OCI-LY1 (cell line): ENCODE data around the gene NEK5.

Source experiments
- CTCF ChIP-seq: fragments of 200-600 bp; sonication (generic), shearing (Covaris generic); IDR thresholded peaks from 2 replicates; pipeline ENCODE4 v1.5.1; 2017; ENCODE audit warnings: mild to moderate bottlenecking, antibody characterized with exemption, low read length, moderate library complexity, mixed read lengths
- EZH2 ChIP-seq: fragments of 200-600 bp; sonication (generic), shearing (Covaris generic); IDR thresholded peaks from 2 replicates; pipeline ENCODE4 v1.8.0; 2017; ENCODE audit warnings: borderline replicate concordance, mixed run types, mild to moderate bottlenecking, antibody characterized with exemption, low read length, moderate library complexity, mixed read lengths

DNA sequence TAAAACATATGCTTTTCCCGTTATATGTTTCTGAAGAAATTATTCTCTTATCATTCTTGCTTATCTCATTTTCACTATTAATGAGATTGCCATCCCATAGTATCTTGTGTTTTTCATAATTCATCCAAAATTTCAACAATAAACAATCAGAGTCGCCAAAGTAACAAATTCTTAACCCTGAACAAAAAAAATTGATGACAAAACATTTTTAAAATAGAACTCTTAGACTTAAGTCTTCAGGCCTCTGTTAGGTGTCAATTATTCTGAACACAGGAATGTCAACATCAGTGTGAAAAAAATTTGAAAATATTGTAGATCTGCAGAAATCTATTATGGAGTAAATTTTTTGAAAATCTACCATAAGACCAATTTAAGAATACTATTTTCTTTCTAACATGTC, 37.4 kb downstream of the NEK5 start:
- TF ChIP-seq EZH2 = no peak
- TF ChIP-seq CTCF = no peak
